NCI-H446 (cell line): ENCODE measurements around the gene PHLPP2.

Source experiments
- DNase-seq, 2 experiments: peaks; one replicate each; lab custom pipeline; 2025; lab: John Stamatoyannopoulos, UW

Gene PHLPP2

GRCh38 chr16:71671165-71671564 is 53.3 kb downstream of the PHLPP2 start:
- DNase-seq = no peak

- no peak for DNase-seq
These were observed 54.0 kb downstream of the PHLPP2 start for GRCh38 chr16:71670537-71670936.

- no peak for DNase-seq
These were observed 54.5 kb downstream of the PHLPP2 start for GRCh38 chr16:71669926-71670536.

GRCh38 chr16:71666928-71667707 is 57.4 kb downstream of the PHLPP2 start:
- no peak for DNase-seq

- DNase-seq = no peak
These were observed 58.2 kb downstream of the PHLPP2 start for GRCh38 chr16:71666264-71666663.

GRCh38 chr16:71659471-71659870 is 65.0 kb downstream of the PHLPP2 start:
- no peak for DNase-seq

- DNase-seq = no peak
These were observed 65.7 kb downstream of the PHLPP2 start for GRCh38 chr16:71658771-71659170.

- no peak for DNase-seq
These were observed 74.8 kb downstream of the PHLPP2 start for GRCh38 chr16:71649704-71650103.

GRCh38 chr16:71648921-71649320 is 75.6 kb downstream of the PHLPP2 start:
- no peak for DNase-seq

- no peak for DNase-seq
These were observed 76.3 kb downstream of the PHLPP2 start for GRCh38 chr16:71648162-71648561.

- no peak for DNase-seq
These were observed 77.1 kb downstream of the PHLPP2 start for GRCh38 chr16:71647391-71647790.

- no peak for DNase-seq
These were observed 79.1 kb downstream of the PHLPP2 start for GRCh38 chr16:71645450-71645849.

- DNase-seq = no peak
These were observed 87.1 kb downstream of the PHLPP2 start for GRCh38 chr16:71637398-71637797.

- DNase-seq = no peak
These were observed 88.9 kb downstream of the PHLPP2 start for GRCh38 chr16:71635632-71636031.

GRCh38 chr16:71631776-71632175 is 92.7 kb downstream of the PHLPP2 start:
- DNase-seq = no peak

GRCh38 chr16:71630808-71631207 is 93.7 kb downstream of the PHLPP2 start:
- DNase-seq = no peak

- no peak for DNase-seq
These were observed 95.1 kb downstream of the PHLPP2 start for GRCh38 chr16:71629278-71630016.

- DNase-seq = no peak
These were observed 95.7 kb downstream of the PHLPP2 start for GRCh38 chr16:71628810-71629209.

GRCh38 chr16:71627731-71628181 is 96.7 kb downstream of the PHLPP2 start:
- no peak for DNase-seq

GRCh38 chr16:71626858-71627213 is 97.7 kb downstream of the PHLPP2 start:
- DNase-seq = no peak

- DNase-seq = no peak
These were observed 98.3 kb downstream of the PHLPP2 start, which contains the start of gene MARVELD3 for GRCh38 chr16:71626018-71626857. Gene MARVELD3 (plus strand): TSS chr16:71626184. CDS start chr16:71626230, 46 bp downstream.
